GM10266 (cell line): Measurements from ENCODE around the gene MTUS2.

Source experiments
- DNase-seq: peaks from one replicate; pipeline ENCODE4 v3.0.0; 2012; ENCODE audit errors: extremely low spot score
- CTCF ChIP-seq: IDR thresholded peaks from 2 replicates; pipeline ENCODE4 v1.5.1; 2012; ENCODE audit warnings: mild to moderate bottlenecking, low read depth; ENCODE audit not compliant: control insufficient read depth, insufficient read depth; ENCODE audit errors: missing control alignments

Gene MTUS2

DNA sequence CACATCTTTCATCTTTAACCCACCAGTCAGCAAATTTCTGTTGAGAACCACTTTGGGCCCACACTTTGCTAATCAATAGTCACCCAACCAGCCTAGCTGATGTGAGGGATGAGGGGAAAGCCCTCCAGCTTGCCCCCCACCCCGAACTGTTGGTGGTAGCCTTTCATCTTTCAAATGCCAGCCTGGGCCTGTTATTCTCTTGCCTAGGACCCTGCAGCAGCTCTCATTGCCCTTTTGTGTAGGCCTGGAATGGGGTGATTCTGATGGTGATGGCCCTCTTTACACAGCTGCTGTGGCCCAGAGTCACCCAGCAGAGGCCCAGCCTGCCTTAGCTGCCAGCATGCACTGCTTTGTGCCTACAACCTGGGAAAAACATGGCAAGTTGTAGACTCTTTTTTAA is 480.9 kb downstream of the MTUS2 start:
- no peak for DNase-seq
- no peak for TF ChIP-seq CTCF

GRCh38 chr13:29304148-29304547 is 484.0 kb downstream of the MTUS2 start:
- no peak for DNase-seq
- no peak for TF ChIP-seq CTCF

GRCh38 chr13:29310806-29311205 is 490.7 kb downstream of the MTUS2 start:
- no peak for DNase-seq
- no peak for TF ChIP-seq CTCF

- no peak for DNase-seq
- TF ChIP-seq CTCF, result no peak
Observed at GRCh38 chr13:29315847-29316246, 495.7 kb downstream of the MTUS2 start.

DNA sequence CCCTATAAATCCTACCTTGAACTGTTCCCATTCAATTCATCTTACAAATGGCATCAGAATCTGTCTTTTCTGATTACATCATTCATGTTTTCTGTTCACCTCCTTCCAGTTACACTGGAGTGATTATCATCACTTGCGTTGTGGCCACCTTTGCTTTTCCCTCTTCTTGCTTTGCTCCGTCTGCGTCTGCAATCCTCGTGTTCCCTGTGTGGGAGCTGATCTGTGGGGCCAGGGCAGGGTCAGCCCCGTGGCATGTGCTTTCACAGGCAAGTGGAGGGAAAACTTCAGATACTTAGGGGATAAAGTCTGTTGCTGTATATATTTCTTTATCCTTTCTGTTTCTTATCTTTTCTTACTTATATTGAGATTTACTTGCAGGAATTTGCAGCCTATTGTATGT is 497.7 kb downstream of the MTUS2 start:
- no peak for TF ChIP-seq CTCF

GRCh38 chr13:29318741-29319140 is 498.6 kb downstream of the MTUS2 start:
- DNase-seq, result no peak
- no peak for TF ChIP-seq CTCF

More for the DNA sequence above, 497.7 kb downstream of the MTUS2 start:
- DNase-seq, result no peak

DNA sequence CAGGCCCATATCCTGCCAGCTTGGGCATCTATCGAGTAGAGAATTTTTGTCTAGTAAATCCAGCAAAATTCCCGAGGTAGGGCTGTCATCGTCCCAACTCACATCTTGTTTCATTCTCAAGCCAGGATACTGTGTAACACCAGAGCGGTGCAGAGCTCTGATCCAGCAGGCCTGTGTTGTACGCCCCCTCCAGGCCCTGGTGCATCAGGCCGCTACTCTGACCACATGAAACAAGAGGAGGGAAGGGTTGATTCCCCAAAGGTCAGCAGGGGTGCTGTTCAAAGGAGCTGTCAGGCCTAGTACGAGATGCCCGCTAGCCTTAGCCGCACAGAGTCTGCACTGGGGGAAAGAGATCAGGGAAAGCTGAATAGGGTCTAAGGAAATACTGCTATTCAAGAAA is 499.3 kb downstream of the MTUS2 start:
- no peak for TF ChIP-seq CTCF
- DNase-seq, result no peak
